Osteoblast (primary cell): ENCODE data around the gene RBM11. TPM values are rescaled to one million over a fixed set of nuclear protein-coding genes. Genes with fewer than 3 reads are reported as not detected.

ENCODE experiments used
- DNase-seq: peaks from one replicate; pipeline ENCODE4 v3.0.0; 2011; ENCODE audit warnings: low spot score, mixed read lengths; ENCODE audit not compliant: insufficient read length; ENCODE audit errors: missing footprints
- H2AFZ ChIP-seq: 2 replicates; pipeline ENCODE4 v1.6.0; 2011; ENCODE audit warnings: mild to moderate bottlenecking, low read length
- H3K27ac ChIP-seq: 2 replicates; pipeline ENCODE4 v1.5.1; 2011; ENCODE audit warnings: mild to moderate bottlenecking, low read depth, low read length, moderate library complexity
- H3K27me3 ChIP-seq: 2 replicates; pipeline ENCODE4 v1.6.0; 2012; ENCODE audit warnings: mild to moderate bottlenecking, control low read depth, inconsistent platforms, low read length, moderate library complexity; ENCODE audit not compliant: insufficient read depth
- H3K36me3 ChIP-seq: 2 replicates; pipeline ENCODE4 v1.5.1; 2011; ENCODE audit warnings: mild to moderate bottlenecking, low read length, control low read depth, moderate library complexity; ENCODE audit not compliant: insufficient read depth
- H3K4me1 ChIP-seq: 2 replicates; pipeline ENCODE4 v1.5.1; 2011; ENCODE audit warnings: mild to moderate bottlenecking, low read length, control low read depth, moderate library complexity; ENCODE audit not compliant: insufficient read depth
- H3K4me2 ChIP-seq: 2 replicates; pipeline ENCODE4 v1.6.0; 2011; ENCODE audit warnings: mild to moderate bottlenecking, low read length; ENCODE audit not compliant: insufficient read depth
- H3K4me3 ChIP-seq: fragments of 200-600 bp; sonication (generic); 3 replicates; pipeline ENCODE4 v1.5.1; 2012; ENCODE audit warnings: mild to moderate bottlenecking, low read length, inconsistent platforms; ENCODE audit not compliant: insufficient read depth
- H3K79me2 ChIP-seq: 2 replicates; pipeline ENCODE4 v1.6.0; 2012; ENCODE audit warnings: mild to moderate bottlenecking, low read length, control low read depth, inconsistent platforms; ENCODE audit not compliant: insufficient read depth
- H3K9me3 ChIP-seq: 2 replicates; pipeline ENCODE4 v1.5.1; 2011; ENCODE audit warnings: low read depth, low read length, control low read depth
- H4K20me1 ChIP-seq: 2 replicates; pipeline ENCODE4 v1.6.0; 2012; ENCODE audit warnings: mild to moderate bottlenecking, low read length, control low read depth; ENCODE audit not compliant: insufficient read depth
- total RNA-seq: library from RNA; depleted of rRNA; stranded (reverse); fragments of >200 nt; gene quantifications from 2 replicates; pipeline ENCODE4 v1.2.3, GENCODE V29; 2012
- TF ChIP-seq, protein P1 (sequence below): IDR thresholded peaks from 2 replicates; pipeline ENCODE4 v1.5.1; 2011; ENCODE audit warnings: mild to moderate bottlenecking, low read depth, low read length, moderate library complexity; ENCODE audit errors: extremely low read depth

Gene RBM11
- total RNA-seq, 1 donor, result under 0.01 TPM

DNA sequence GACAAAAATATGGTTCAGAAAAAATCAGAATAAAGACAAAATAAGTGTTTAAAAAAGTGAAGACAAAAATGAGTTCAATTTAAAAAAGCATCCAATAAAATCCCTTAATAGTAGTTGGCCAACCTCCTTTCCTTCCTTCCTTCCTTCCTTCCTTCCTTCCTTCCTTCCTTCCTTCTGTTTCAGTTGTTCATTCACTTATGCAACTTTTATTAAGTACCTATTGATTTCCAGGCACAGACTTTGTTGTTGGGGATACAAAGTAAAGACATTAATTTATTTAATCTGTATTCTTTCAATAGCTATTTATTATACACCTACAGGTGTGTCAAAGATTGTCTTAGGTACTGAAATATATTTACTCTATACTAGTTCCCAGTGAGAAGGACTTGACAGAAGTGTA, 2.8 kb upstream of the RBM11 start:
- Histone ChIP-seq H3K27ac (no peak overlapping the region), H3K79me2 (no peaks in the 10 kb centered on the region), H3K36me3 (no peaks in the 10 kb centered on the region), H3K4me3 (no peak overlapping the region), H4K20me1 (no peaks in the 10 kb centered on the region), H3K4me1 (no peaks in the 10 kb centered on the region), H3K4me2 (no peak overlapping the region), H2AFZ (no peak overlapping the region), H3K9me3 (no peaks in the 10 kb centered on the region), H3K27me3 (no peaks in the 10 kb centered on the region)
- TF ChIP-seq, protein P1, sequence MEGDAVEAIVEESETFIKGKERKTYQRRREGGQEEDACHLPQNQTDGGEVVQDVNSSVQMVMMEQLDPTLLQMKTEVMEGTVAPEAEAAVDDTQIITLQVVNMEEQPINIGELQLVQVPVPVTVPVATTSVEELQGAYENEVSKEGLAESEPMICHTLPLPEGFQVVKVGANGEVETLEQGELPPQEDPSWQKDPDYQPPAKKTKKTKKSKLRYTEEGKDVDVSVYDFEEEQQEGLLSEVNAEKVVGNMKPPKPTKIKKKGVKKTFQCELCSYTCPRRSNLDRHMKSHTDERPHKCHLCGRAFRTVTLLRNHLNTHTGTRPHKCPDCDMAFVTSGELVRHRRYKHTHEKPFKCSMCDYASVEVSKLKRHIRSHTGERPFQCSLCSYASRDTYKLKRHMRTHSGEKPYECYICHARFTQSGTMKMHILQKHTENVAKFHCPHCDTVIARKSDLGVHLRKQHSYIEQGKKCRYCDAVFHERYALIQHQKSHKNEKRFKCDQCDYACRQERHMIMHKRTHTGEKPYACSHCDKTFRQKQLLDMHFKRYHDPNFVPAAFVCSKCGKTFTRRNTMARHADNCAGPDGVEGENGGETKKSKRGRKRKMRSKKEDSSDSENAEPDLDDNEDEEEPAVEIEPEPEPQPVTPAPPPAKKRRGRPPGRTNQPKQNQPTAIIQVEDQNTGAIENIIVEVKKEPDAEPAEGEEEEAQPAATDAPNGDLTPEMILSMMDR, result no peak
- DNase-seq, result no peak

DNA sequence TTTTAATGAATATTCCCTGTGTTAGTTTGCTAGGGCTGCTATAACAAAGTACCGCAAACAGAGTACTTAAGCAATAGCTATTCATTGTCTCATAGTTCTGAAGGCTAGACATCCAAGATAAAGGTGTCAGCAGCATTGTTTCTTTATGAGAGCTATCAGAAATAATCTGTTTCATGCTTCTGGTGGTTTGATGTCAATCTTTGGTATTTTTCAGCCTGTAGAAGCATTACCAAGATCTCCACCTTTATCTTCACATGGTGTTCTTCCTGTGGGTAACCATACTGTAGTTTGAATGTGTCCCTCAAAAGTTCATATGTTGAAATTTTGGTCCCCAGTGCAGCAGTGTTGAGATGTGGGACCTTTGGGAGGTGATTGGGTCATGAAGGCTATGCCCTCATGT, 7.4 kb downstream of the RBM11 start:
- Histone ChIP-seq H3K27ac (no peak overlapping the region), H3K27me3 (no peaks in the 10 kb centered on the region), H3K36me3 (no peaks in the 10 kb centered on the region), H2AFZ (no peak overlapping the region), H4K20me1 (no peaks in the 10 kb centered on the region), H3K4me3 (no peak overlapping the region), H3K4me1 (no peaks in the 10 kb centered on the region), H3K9me3 (no peaks in the 10 kb centered on the region), H3K4me2 (no peak overlapping the region), H3K79me2 (no peaks in the 10 kb centered on the region)
- TF ChIP-seq, protein P1, result no peak
- DNase-seq, result no peak

DNA sequence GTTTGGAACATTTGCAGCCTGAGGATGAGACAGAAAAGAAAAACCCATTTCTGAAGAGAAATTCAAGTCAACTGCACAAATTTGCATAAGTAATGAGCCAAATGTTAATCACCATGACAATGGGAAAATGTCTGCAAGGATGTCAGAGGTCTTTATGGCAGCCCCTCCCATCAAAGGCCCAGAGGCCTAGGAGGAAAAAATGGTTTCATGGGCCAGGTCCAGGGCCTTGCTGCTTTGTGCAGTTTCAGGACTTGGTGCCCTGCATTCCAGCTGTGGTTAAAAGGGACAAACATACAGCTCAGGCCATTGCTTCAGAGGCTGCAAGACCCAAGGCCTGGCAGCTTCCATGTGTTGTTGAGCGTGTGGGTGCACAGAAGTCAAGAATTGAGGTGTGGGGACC, 13.4 kb downstream of the RBM11 start:
- H4K20me1 ChIP-seq, result no peaks in the 10 kb centered on the region
- TF ChIP-seq, protein P1, result no peak
- H3K27ac ChIP-seq, result no peak overlapping the region
- H3K79me2 ChIP-seq, result no peaks in the 10 kb centered on the region
- no peak for DNase-seq
- no peak overlapping the region for H2AFZ ChIP-seq
- no peaks in the 10 kb centered on the region for H3K36me3 ChIP-seq
- H3K4me2 ChIP-seq, result no peak overlapping the region
- H3K27me3 ChIP-seq, result no peaks in the 10 kb centered on the region
- H3K4me1 ChIP-seq, result no peaks in the 10 kb centered on the region
- no peak overlapping the region for H3K4me3 ChIP-seq
- H3K9me3 ChIP-seq, result no peaks in the 10 kb centered on the region

DNA sequence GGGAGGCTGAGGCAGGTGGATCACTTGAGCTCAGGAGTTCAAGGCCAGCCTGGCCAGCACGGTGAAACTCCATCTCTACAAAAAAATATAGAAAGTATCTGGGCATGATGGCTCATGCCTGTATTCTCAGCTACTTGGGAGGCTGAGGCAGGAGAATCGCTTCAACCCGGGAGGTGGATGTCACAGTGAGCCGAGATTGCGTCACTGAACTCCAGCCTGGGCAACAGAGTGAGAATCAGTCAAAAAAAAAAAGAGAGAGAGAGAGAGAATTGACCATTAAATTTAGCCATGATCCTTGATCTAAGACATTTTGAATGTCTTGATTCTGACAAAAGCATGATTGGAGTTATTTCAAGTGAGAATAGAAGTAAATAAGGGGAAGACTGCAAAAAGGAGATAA, 19.1 kb downstream of the RBM11 start:
- no peak overlapping the region for H3K4me3 ChIP-seq
- no peak for DNase-seq
- H3K4me1 ChIP-seq, result no peaks in the 10 kb centered on the region
- no peaks in the 10 kb centered on the region for H3K79me2 ChIP-seq
- no peaks in the 10 kb centered on the region for H3K27me3 ChIP-seq
- no peak overlapping the region for H2AFZ ChIP-seq
- no peak overlapping the region for H3K4me2 ChIP-seq
- no peaks in the 10 kb centered on the region for H4K20me1 ChIP-seq
- H3K36me3 ChIP-seq, result no peaks in the 10 kb centered on the region
- TF ChIP-seq, protein P1, result no peak
- no peak overlapping the region for H3K27ac ChIP-seq
- no peaks in the 10 kb centered on the region for H3K9me3 ChIP-seq
